DMS153 treated with DMSO at 0.1 percent for 48 hours (cell line): ENCODE results near the gene NAV2.

ENCODE experiments used
- DNase-seq: peaks from one replicate; lab custom pipeline; 2025; ENCODE audit not compliant: unreplicated experiment; lab: John Stamatoyannopoulos, UW

NAV2 gene

DNA sequence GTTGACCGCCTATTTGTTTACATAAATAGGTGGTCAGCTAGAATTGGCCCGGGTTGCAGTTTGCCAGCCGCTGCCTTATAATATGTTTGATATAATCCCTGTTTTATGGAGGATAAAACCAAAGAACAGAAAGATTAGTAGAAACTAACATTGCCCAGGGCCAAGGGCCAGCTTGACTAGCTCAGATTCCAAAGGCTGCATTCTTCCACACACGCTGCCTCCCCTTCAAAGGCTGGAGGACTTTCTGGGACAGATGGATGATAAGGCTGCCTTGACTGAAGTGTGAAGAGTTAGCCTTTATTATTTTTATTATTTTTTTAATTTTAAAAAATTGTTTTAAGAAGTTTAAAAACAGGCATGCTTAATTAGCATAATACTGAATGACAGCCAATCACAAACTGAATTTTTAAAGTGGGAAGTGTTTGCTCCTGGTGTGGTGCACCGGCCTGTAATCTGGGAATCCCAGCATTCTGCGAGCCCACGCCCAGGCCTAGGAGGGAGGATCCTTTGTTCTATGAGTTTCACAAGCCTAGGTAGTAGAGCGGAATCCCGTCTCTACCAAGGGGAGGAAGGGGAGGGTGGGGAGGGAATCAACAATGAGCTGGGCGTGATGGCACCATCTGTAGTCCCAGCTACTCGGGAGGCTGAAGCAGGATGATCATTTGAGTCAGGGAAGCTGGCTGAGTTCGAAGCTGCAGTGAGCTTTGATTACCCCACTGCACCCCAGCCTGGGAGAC is 114.9 kb downstream of the NAV2 start:
- DNase-seq, result no peak

- no peak for DNase-seq
These were observed 115.9 kb downstream of the NAV2 start for GRCh38 chr11:19828382-19829108.

DNA sequence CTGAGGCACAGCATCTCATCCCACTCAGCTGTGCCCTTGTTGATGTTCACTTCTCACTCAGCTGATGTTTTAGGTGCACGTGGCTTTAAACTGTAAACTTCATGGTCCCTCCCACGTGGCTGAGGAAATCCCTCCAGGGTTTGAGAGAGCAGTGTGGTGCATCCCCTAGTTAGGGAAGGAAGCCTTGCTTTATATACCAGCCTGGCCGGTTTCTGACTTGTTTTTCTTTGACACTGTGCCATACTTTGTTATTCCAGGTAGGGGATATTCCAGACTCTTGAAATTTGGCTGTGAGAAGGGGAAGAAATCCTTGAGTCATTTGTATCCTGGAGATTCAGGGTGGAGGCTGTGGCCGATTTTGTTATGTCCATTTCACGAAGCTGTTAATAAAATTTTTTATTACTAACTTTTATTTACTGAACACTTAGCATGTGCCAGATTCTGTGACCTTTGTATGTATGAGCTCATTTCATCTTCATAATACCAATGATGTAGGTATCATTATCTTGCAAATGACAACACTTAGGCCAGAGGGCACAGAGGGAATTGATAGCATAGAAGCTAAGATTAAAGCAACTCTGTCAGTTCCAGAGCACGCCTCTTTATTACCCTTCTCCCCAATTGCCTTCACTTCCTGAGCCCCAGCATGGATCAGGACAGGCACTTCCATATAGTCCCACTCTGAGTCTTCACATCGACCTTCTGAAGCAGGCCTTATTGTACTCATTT is 116.6 kb downstream of the NAV2 start:
- DNase-seq, result no peak

GRCh38 chr11:19832086-19832750 is 119.6 kb downstream of the NAV2 start:
- DNase-seq, result no peak

- no peak for DNase-seq
These were observed 120.3 kb downstream of the NAV2 start for GRCh38 chr11:19832901-19833300.

DNA sequence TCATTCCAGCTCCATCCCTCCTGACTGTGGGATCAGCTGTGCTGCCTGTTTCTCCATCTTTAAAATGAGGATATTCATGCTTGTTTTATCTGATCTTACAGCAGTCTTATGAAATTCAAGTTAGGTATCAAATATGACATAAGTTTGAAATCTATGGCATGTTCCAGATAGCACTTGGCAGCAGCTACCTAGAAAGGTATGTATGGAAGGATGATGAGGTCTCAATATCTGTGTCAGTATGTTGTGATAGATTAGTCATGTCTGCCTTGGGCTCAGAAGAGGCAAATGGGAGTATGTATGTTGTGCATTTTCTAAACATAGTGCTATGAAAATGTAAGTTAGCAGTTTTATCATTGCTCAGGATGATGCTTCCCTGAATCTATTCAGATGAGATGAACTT is 122.1 kb downstream of the NAV2 start:
- no peak for DNase-seq

DNA sequence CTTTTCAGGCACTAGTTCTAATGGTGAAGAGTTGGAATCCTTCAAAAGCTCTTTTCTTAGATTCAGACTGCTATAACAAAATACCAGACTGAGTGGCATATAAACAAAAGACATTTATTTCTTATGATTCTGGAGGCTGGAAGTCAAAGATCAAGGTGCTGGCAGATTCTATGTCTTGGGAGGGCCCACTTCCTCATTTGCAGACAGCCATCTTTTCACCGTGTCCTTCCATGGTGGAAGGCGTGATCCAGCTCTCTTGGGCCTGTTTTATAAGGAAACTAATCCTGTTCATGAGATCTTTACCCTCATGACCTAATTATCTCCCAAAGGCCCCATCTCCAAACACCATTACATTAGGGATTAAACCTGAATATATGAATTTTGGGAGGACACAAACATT is 124.0 kb downstream of the NAV2 start:
- no peak for DNase-seq

DNA sequence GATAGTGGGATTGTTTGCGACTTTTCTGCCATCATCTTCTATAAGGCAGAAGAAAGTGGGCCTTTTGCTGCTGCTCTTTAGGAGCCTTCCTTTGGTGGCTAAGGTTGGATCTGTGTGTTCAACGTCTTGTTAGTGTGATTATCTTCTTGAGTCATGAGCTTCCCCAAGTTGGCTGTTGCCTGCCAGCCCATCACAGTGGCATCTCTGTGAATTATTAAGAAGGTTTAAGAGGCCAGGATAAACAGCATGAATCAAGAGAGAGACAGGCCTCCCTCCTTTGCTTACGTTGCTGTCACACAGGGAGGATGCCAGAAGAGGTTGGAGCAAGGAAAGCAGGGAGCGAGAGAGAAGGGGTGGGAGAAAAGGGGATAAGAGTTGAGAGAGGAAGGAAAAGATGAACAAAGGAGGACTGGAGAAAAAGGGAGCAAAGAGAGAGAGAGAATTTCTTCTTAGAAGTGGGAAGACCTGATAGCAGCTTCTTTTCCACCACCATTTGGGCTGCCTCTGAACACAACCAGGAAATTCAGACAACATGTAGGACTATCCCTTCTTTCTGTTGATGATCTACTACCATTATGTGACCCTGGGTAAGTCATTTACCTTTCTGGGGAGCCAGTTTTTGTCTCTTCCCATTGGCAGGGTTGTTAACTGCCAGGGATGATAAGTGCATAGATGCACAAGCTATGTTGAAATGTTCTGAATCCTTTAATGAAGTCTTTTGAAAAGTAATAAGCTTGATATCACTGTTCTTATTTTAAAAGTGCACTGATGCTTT is 126.5 kb downstream of the NAV2 start:
- DNase-seq, result no peak

GRCh38 chr11:19840961-19841360 is 128.3 kb downstream of the NAV2 start:
- no peak for DNase-seq

DNA sequence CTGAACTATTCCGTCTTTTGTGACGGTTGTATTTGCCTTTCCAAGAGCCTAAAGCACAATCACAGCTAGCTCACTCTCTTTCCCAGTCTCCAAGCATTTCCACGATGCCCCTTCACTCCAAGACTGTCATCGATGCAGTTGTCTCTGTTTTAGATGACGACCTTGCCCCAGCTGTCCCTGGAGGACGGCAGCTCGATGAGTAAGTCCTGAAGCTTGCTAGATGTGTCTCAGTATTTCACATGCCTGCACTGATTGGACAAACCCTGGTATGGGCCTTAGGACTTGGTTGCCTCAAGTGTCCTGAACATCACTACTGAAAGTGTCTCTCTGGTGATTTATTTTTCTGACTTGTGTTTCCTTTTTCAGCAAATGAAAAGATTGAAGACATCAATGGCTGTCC is 129.9 kb downstream of the NAV2 start:
- no peak for DNase-seq

GRCh38 chr11:19843079-19843478 is 130.4 kb downstream of the NAV2 start:
- DNase-seq, result no peak

DNA sequence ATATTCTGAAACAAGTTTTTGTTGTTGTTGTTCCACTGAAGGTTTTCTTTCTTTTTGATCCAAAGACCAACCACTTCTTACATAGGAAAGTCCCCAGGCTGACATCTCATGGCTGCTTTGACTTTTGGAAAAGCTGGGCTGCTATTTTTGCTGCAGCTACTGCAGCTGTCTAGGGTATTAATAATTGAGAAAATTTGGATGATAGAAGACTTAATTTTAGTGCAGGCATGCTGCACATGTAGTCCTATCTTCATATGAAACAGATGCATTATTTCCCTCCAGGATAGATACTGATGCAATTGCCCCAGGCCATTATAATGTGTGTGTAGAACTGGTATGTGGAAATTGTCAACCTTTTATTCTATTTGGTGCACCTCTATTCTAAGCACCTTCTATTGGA is 131.4 kb downstream of the NAV2 start:
- DNase-seq, result no peak

DNA sequence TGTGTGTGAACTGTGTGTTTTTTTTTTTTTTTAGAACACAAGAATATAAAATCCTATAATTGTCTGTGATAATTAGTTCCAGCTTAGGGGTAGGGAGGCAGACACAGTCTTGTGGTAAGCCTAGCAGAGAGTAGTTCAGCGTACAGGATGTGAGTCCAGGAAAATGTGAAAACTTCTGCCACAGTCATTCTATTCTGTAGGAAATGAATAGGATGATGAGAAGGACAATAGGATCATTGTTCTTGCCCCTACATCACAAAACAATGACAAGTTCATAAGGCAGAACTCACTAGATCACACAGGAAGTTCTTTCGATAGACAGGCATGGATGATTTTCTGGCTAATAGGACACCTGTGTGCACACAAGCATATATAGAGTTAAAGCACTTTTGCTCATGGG is 132.2 kb downstream of the NAV2 start:
- DNase-seq, result no peak

GRCh38 chr11:19845626-19846025 is 133.0 kb downstream of the NAV2 start:
- no peak for DNase-seq

GRCh38 chr11:19846654-19847305 is 134.1 kb downstream of the NAV2 start:
- no peak for DNase-seq

DNA sequence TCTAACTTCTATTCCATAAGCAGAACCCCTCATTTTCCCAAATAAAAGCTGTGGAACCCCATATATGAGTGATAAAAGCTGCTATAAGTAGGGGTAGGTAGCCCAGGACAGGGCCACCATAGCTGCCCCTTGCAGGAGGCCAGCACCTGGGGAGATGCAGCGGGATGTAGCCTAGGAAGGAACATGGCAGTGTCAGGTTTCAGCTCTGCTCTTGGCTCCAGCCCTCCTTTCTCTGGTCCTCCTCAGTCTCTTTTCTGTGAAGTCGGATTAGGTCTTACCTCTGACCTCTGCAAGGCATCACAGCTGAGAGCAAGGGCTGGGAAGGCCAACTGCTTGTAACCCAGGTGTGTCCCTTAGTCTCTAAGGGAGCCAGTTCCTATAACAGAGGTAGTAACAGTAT is 135.6 kb downstream of the NAV2 start:
- DNase-seq, result no peak

DNA sequence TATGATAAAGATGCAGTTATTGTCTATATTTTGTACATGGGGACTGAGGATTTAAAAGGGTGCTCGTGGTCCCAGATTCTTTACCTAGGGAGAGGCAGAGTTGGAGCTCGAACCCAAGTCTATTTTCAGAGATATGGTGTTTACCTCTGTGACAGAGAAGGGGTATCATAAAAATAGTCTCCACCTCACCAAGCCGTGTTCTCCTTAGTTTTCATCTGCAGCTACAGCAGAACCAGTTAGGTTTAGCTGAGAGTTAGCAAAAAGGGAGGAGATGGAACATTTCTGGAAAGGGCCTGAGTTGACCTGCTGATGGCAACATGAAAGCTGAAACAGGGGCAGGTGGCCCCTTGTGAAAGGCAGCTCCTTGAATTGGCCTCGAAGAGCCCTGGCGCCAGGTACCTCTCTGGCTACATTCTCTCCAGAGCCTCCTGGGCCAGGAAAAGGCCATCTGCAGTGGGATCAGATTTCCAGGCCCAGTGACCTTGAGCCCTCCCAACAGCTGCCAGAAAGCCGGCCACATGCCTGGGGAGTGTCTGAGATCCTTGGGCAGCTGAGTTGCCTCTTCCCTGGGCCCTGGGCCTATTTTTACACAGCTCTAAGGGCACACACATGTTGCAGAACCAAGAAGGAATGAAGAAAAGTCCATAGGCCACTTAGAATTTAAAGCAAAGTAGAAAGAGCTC is 136.6 kb downstream of the NAV2 start:
- no peak for DNase-seq

DNA sequence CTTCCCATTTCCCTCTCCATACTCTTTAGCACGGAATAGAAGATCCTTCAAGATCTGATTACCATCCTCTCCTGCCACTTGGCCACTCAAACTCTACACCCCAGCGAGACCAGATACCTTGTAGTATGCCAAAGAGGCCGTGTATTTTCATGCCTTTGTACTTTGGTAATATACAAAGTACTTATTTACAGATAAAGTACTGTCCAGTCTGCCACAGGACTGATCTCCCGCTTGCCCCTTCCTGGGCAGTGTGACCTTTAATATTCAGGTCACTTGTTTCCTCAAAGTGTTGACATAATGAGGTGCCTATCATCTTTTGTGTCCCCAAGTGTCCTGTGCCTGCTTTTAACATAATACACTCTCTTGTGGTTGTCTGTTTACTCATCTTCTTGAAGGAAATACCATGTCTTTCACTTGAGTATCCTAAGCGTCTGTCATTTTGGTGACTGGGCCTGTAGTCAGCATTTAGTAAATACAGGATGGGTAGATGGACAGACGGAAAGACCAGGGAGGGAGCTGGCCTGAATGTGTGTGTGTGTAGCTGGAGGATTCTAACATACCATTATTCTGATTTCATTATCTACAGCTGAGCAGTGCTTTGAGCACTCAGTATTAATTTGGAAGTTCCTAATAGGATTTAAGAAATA is 137.4 kb downstream of the NAV2 start:
- no peak for DNase-seq

- DNase-seq, result no peak
These were observed 139.7 kb downstream of the NAV2 start for GRCh38 chr11:19852288-19852687.
